ES-I3 (cell line): Measurements from ENCODE around the gene CTBP1.

ENCODE experiments used
- H3K36me3 ChIP-seq: 2 replicates; pipeline ENCODE4 v1.6.1; 2013; ENCODE audit warnings: mild to moderate bottlenecking, low read length, control low read depth, moderate library complexity; ENCODE audit not compliant: insufficient read depth
- H3K4me1 ChIP-seq: 2 replicates; pipeline ENCODE4 v1.6.1; 2013; ENCODE audit warnings: mild to moderate bottlenecking, control low read depth, low read length; ENCODE audit not compliant: insufficient read depth
- H3K9ac ChIP-seq: 2 replicates; pipeline ENCODE4 v1.6.1; 2013; ENCODE audit warnings: low read depth, mild to moderate bottlenecking, low read length, moderate library complexity
- H3K9me3 ChIP-seq: 2 replicates; pipeline ENCODE4 v1.6.1; 2013; ENCODE audit warnings: mild to moderate bottlenecking, low read length, moderate library complexity; ENCODE audit not compliant: control insufficient read depth, insufficient read depth

Gene CTBP1

DNA sequence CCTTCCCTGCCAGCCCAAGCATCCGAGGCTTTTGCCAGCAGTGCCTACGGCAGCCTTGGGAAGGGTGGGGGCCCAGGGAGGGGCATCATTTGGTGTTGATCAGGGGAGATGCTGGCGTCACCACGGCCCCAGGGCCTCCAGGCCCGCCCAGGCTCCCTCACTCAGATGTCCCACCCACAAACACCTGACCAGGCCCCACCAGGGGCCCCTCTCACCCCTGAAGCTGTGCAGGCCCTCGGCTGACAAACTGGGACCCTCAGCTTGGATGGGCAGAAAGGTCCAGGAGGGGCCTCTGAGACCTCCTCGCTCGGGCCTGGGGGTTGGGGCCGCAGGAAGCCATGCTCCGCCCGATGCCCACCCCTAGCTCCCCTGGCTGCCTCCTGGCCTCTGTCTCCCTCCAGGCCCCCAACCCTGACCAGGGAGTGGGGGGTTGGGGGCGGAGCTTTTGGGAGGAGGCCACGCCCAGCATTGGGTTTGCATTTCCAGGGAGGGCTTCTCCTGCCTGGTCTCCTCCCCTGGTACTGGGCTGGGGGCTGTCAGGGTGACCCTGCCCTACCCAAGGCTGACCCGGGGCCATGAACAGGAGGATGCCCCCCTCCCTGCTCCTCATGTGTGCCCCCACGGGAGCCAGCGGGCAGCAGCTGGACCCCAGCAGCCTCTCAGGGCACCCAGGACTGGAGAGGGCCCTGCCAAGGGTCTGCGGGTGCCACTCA, 43.2 kb downstream of the CTBP1 start:
- Histone ChIP-seq H3K9ac (no peak overlapping the region), H3K9me3 (no peaks in the 10 kb centered on the region), H3K36me3 (no peaks in the 10 kb centered on the region), H3K4me1 (no peaks in the 10 kb centered on the region)

DNA sequence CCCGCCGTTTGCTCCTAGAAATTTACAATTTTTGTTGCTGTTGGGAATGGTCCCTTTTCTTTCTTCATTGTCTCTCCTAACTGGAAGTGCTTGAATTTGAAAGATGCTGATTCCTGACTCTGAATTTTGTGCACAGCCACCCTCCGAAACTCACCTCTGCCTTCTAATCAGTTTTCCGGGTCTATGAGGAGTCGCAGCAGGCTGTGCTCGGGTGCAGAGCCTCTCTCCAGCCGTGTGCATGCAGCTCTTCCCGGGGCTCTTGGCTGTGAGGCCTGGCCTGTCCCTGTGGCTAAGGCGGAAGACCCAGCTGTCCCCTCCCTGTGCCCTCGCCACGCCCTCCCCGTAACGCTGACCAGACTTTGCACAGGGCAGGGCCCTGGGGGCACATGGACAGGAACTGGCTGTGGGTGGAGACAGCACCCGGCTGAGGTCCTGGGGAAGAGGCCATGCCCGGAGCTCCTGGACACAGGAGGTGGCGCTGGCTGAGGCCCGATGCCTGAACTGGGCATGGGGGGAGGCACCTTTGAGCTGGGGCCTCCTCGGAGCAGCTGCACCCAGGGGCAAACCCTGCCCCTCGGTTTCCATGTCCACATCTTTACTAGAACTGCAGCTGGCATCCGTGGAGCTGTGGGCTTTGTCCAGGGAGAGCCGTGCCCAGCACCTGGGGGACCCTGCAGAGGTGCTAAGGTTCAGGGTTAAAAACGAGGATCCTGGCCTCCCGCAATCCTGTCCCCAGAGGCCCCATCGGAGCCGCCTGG, 43.9 kb downstream of the CTBP1 start:
- no peaks in the 10 kb centered on the region for H3K36me3 ChIP-seq
- no peaks in the 10 kb centered on the region for H3K4me1 ChIP-seq
- H3K9ac ChIP-seq: no peak overlapping the region
- H3K9me3 ChIP-seq: no peaks in the 10 kb centered on the region

DNA sequence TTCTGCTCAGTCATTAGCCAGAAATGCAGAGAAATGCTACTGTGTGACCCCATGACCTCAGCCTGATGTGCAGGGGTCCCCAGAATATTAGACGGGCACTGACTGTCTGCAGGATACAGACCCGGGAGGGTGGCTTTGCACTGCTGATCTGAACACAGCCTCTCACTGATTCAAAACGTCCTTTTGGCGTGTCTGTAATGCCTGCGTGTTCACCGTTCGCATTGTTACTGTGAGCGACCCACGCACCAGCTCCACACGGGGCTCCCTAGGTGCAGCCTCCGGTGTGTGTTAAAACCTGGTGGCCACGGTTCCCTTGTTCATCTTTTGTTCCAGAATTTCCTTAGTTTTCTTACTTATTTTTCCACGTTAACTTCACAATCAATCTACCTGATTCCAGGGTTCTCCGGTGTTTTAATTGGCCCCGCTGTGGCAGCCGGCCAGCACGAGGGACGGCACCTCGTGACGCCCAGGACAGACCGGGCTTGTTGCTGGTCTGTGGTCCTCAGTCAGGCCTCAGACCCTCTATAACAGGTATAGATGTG, 44.6 kb downstream of the CTBP1 start:
- Histone ChIP-seq H3K36me3 (no peaks in the 10 kb centered on the region), H3K9me3 (no peaks in the 10 kb centered on the region), H3K4me1 (no peaks in the 10 kb centered on the region), H3K9ac (no peak overlapping the region)

DNA sequence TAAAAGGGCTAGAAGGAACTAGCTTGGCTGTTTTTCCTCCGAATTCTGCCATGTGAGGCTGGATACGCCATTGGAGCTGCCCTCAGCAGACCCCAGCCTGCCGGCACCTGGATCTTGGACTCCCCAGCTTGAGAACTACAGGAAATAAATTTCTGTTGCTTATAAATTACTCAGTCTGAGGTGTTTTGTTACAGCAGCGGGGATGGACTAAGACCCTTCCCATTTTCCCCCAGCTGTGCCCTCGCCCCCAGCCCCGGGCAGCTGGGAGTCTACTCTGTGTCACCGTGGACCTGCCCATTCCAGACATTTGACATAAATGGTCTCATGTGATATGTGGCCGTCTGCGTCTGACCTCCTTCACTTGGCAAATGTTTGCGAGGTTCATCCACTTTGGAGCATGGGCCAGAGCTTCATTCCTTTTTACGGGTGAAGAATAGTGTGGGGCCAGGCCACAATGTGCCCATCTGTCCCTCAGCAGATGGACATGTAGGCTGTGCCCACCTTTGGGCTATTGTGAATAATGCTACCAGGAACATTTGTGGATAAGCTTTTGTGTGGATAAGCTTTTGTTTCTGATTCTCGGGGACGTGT, 45.8 kb downstream of the CTBP1 start:
- Histone ChIP-seq H3K4me1 (no peaks in the 10 kb centered on the region), H3K9me3 (no peaks in the 10 kb centered on the region), H3K9ac (no peak overlapping the region), H3K36me3 (no peaks in the 10 kb centered on the region)

DNA sequence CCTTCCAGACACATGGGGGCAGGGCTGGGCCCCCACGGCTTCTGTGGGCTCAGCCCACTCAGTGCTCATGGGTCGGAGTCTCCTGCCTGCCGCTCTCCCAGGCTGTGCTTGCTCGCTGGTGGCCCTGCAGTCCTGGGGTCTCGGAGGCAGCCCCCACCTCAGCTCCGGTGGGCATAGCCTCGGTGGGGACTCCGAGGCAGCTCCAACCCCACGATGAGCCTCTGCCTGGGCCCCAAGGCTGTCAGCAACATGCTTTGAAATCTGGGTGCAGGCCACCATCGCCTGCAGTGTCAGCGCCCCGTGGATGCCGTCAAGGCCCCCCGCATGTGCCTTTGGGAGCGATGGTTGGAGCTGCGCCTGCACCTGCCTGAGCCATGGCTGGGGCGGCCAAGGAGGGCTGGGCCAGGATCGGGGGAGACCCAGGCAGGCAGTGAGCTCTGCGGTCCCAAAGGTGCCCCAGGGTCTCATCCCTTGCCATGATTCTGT, 46.4 kb downstream of the CTBP1 start:
- Histone ChIP-seq H3K9ac (no peak overlapping the region), H3K36me3 (no peaks in the 10 kb centered on the region), H3K4me1 (no peaks in the 10 kb centered on the region), H3K9me3 (no peaks in the 10 kb centered on the region)

DNA sequence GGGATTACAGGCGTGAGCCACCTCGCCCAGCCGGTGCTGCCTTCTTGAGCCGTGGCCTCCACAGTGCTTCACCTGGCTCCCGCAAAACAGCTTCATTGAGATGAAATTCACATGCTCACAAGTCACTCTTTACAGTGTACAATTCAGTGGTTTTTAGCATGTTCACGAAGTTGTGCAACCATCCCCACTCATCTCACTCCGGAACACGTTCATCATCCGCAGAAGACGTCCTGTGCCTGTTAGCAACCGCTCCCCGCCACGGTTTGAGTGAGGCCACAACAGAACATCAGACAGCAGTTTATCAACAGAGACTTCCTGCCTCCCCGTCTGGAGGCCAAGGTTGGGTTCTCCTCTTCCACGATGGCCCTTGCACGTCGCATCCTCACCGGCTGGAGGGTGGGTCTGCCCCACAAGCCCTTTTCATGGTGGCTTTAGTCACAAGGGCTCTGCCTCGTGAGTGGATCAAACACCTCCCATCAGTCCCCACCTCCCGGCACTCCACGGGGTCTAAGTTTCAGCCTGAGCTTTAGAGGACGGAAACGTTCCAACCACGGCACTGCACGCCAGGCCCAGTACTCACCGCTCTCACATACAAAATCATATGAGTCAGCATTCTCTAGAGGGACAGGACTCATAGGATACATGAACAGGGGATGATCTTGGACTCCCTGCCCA, 46.9 kb downstream of the CTBP1 start:
- Histone ChIP-seq H3K9ac (no peak overlapping the region), H3K9me3 (no peaks in the 10 kb centered on the region), H3K4me1 (no peaks in the 10 kb centered on the region)

GRCh38 chr4:1200425-1201035, 48.4 kb downstream of the CTBP1 start:
- no peaks in the 10 kb centered on the region for H3K4me1 ChIP-seq
- no peak overlapping the region for H3K9ac ChIP-seq
- H3K9me3 ChIP-seq: no peaks in the 10 kb centered on the region
- H3K36me3 ChIP-seq: no peaks in the 10 kb centered on the region

More for the DNA sequence above, 46.9 kb downstream of the CTBP1 start:
- no peaks in the 10 kb centered on the region for H3K36me3 ChIP-seq

- Histone ChIP-seq H3K36me3 (no peaks in the 10 kb centered on the region), H3K9me3 (no peaks in the 10 kb centered on the region), H3K9ac (no peak overlapping the region), H3K4me1 (no peaks in the 10 kb centered on the region)
Measured at GRCh38 chr4:1199556-1200331, 49.2 kb downstream of the CTBP1 start.

GRCh38 chr4:1198098-1198844, 50.7 kb downstream of the CTBP1 start:
- no peaks in the 10 kb centered on the region for H3K9me3 ChIP-seq
- no peaks in the 10 kb centered on the region for H3K36me3 ChIP-seq
- no peak overlapping the region for H3K9ac ChIP-seq
- no peaks in the 10 kb centered on the region for H3K4me1 ChIP-seq

GRCh38 chr4:1196421-1197183, 52.3 kb downstream of the CTBP1 start:
- Histone ChIP-seq H3K4me1 (no peaks in the 10 kb centered on the region), H3K9me3 (no peaks in the 10 kb centered on the region), H3K9ac (no peak overlapping the region), H3K36me3 (no peaks in the 10 kb centered on the region)

- Histone ChIP-seq H3K9me3 (no peaks in the 10 kb centered on the region), H3K9ac (no peak overlapping the region), H3K36me3 (no peaks in the 10 kb centered on the region), H3K4me1 (no peaks in the 10 kb centered on the region)
Measured at GRCh38 chr4:1195891-1196401, 53.0 kb downstream of the CTBP1 start.

GRCh38 chr4:1195109-1195671, 53.7 kb downstream of the CTBP1 start:
- Histone ChIP-seq H3K9ac (no peak overlapping the region), H3K9me3 (no peaks in the 10 kb centered on the region), H3K4me1 (no peaks in the 10 kb centered on the region), H3K36me3 (no peaks in the 10 kb centered on the region)
